ENCODE data around the gene CACNA1A. TPM values are rescaled to one million over a fixed set of nuclear protein-coding genes. Genes with fewer than 3 reads are reported as not detected.

The CACNA1A gene
- total RNA-seq, 2 experiments from 2014 or later, result 0.19 to 0.78 TPM

- Histone ChIP-seq H3K9me2 (ENCODE audit: insufficient read depth, low read length) (no peaks in the 10 kb centered on the region), H3K9me3 (ENCODE audit: low read length) (no peaks in the 10 kb centered on the region), H3K27ac (ENCODE audit: low read depth, low read length, poor library complexity, severe bottlenecking) (no peak overlapping the region), H3K79me2 (ENCODE audit: insufficient read depth, low read depth, low read length) (no peaks in the 10 kb centered on the region), H4K20me1 (ENCODE audit: insufficient read depth, low read length) (no peaks in the 10 kb centered on the region), H3K36me3 (ENCODE audit: insufficient read depth, low read length) (no peaks in the 10 kb centered on the region), H3K4me1 (ENCODE audit: insufficient read depth, low read length, poor library complexity, severe bottlenecking) (no peaks in the 10 kb centered on the region), H3K4me3 (ENCODE audit: low read depth, low read length, poor library complexity, severe bottlenecking) (no peak overlapping the region), H3K4me2 (ENCODE audit: low read length) (no peak overlapping the region), H2AFZ (ENCODE audit: low read length) (no peak overlapping the region)
- intact Hi-C loops (cut with micrococcal nuclease; ENCODE audit: unreplicated experiment), result no loop called here
- POLR2A ChIA-PET, result no interaction called here
- CTCF ChIA-PET (ENCODE audit: unreplicated experiment), result no interaction called here
- BruUV-seq (replicated peaks), result no TSS peak
- TF ChIP-seq CTCF (conservative IDR thresholded peaks at IDR 0.05; ENCODE audit: low read length), result no peak
- no peak for TF ChIP-seq EZH2phosphoT487 (IDR thresholded peaks at IDR 0.05; ENCODE audit: borderline replicate concordance, low read depth, low read length)
- DNase-seq (ENCODE audit: low spot score), result no peak
These were observed 38.1 kb upstream of the CACNA1A start for GRCh38 chr19:13544423-13544822.

- no peaks in the 10 kb centered on the region for H3K36me3 ChIP-seq (ENCODE audit: insufficient read depth, low read length)
- TF ChIP-seq EZH2phosphoT487 (IDR thresholded peaks at IDR 0.05; ENCODE audit: borderline replicate concordance, low read depth, low read length), result no peak
- no peak for TF ChIP-seq CTCF (conservative IDR thresholded peaks at IDR 0.05; ENCODE audit: low read length)
- no peaks in the 10 kb centered on the region for H3K79me2 ChIP-seq (ENCODE audit: insufficient read depth, low read depth, low read length)
- H3K9me2 ChIP-seq (ENCODE audit: insufficient read depth, low read length), result no peaks in the 10 kb centered on the region
- no TSS peak for BruUV-seq (replicated peaks)
- H3K9me3 ChIP-seq (ENCODE audit: low read length), result no peaks in the 10 kb centered on the region
- no peak overlapping the region for H3K4me2 ChIP-seq (ENCODE audit: low read length)
- no peaks in the 10 kb centered on the region for H4K20me1 ChIP-seq (ENCODE audit: insufficient read depth, low read length)
- H3K27ac ChIP-seq (ENCODE audit: low read depth, low read length, poor library complexity, severe bottlenecking), result no peak overlapping the region
- no peak overlapping the region for H3K4me3 ChIP-seq (ENCODE audit: low read depth, low read length, poor library complexity, severe bottlenecking)
- ChIA-PET POLR2A (no interaction called here), CTCF (ENCODE audit: unreplicated experiment) (no interaction called here)
- H3K4me1 ChIP-seq (ENCODE audit: insufficient read depth, low read length, poor library complexity, severe bottlenecking), result no peaks in the 10 kb centered on the region
- H2AFZ ChIP-seq (ENCODE audit: low read length), result no peak overlapping the region
- intact Hi-C loops (cut with micrococcal nuclease; ENCODE audit: unreplicated experiment), result no loop called here
- DNase-seq (ENCODE audit: low spot score), result no peak
These were observed 35.3 kb upstream of the CACNA1A start for GRCh38 chr19:13541554-13541953.

- H3K27ac ChIP-seq (ENCODE audit: low read depth, low read length, poor library complexity, severe bottlenecking), result no peak overlapping the region
- no peaks in the 10 kb centered on the region for H3K9me2 ChIP-seq (ENCODE audit: insufficient read depth, low read length)
- no peaks in the 10 kb centered on the region for H4K20me1 ChIP-seq (ENCODE audit: insufficient read depth, low read length)
- no TSS peak for BruUV-seq (replicated peaks)
- no peak overlapping the region for H3K4me3 ChIP-seq (ENCODE audit: low read depth, low read length, poor library complexity, severe bottlenecking)
- no peaks in the 10 kb centered on the region for H3K4me1 ChIP-seq (ENCODE audit: insufficient read depth, low read length, poor library complexity, severe bottlenecking)
- no peaks in the 10 kb centered on the region for H3K79me2 ChIP-seq (ENCODE audit: insufficient read depth, low read depth, low read length)
- POLR2A ChIA-PET, result no interaction called here
- CTCF ChIA-PET (ENCODE audit: unreplicated experiment), result no interaction called here
- DNase-seq (ENCODE audit: low spot score), result no peak
- no peaks in the 10 kb centered on the region for H3K36me3 ChIP-seq (ENCODE audit: insufficient read depth, low read length)
- no peak overlapping the region for H2AFZ ChIP-seq (ENCODE audit: low read length)
- intact Hi-C loops (cut with micrococcal nuclease; ENCODE audit: unreplicated experiment), result no loop called here
- no peaks in the 10 kb centered on the region for H3K9me3 ChIP-seq (ENCODE audit: low read length)
- no peak for TF ChIP-seq EZH2phosphoT487 (IDR thresholded peaks at IDR 0.05; ENCODE audit: borderline replicate concordance, low read depth, low read length)
- no peak for TF ChIP-seq CTCF (conservative IDR thresholded peaks at IDR 0.05; ENCODE audit: low read length)
- no peak overlapping the region for H3K4me2 ChIP-seq (ENCODE audit: low read length)
These were observed 33.1 kb upstream of the CACNA1A start for GRCh38 chr19:13539332-13539731.
